Camera-type eye (tissue), 1 donor: ENCODE data around the gene PLCZ1. TPM values are rescaled to one million over a fixed set of nuclear protein-coding genes. Genes with fewer than 3 reads are reported as not detected.

Experiments used
- total RNA-seq: library from RNA; depleted of rRNA; stranded (reverse); fragments of >200 nt; gene quantifications from one replicate; pipeline ENCODE4 v1.2.3, GENCODE V29; 2014

PLCZ1 gene
- not detected for total RNA-seq

GRCh38 chr12:18737819-18738218, at the start of gene PLCZ1, which contains the start of gene CAPZA3:
Gene PLCZ1 (minus strand): TSS chr12:18738012. CDS start chr12:18737371, 641 bp downstream.
Gene CAPZA3 (plus strand): TSS chr12:18738119. CDS start chr12:18738269, 150 bp downstream.

Other genes with a start within 250 kb of the PLCZ1 start
- gene CAPZA3, start 107 bp upstream of the PLCZ1 start, total RNA-seq, result not detected